ENCODE data around the gene ZFAND6.

ZFAND6 gene

GRCh38 chr15:80171787-80172186 lies 112.3 kb downstream of the ZFAND6 start:
- DNase-seq, result no peak

GRCh38 chr15:80172401-80172800 lies 112.9 kb downstream of the ZFAND6 start:
- DNase-seq, result no peak

DNA sequence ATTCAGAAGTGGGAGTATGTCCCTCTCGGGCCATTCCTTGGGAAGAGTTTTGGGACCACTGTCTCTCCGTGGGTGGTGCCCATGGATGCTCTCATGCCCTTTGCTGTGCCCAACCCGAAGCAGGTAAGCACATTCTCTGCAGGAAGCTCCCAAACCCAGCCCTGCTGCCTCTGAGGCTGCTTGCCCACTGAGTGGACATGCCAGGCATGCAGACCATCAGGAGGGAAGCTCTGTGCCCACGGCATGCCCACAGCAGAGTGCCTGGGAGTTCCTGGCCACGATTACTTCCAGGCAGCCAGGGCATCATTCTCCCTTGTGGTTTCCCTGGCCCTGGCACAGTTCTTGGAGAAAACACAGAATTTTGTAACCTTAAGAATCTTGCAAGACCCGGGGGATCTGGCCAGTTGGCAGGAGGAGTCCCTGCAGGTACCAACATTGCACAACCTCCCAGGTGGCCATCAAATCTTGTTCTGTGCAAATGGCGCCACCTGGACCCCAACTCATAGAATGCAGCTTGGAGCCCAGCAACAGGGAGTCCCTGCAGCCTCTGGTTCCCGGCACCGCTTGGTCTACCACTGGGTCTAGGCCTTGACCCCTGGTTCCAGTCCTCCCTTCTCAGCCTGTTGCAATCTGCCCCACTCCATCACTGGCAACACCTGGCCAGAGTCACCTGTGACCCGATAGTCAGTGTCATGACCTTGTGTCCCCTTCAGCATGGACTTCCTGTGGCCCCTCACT lies 113.7 kb downstream of the ZFAND6 start:
- peak in 5 of 14 donors; percentile 10 to 50 (median 32) for DNase-seq

GRCh38 chr15:80174017-80174746 lies 114.7 kb downstream of the ZFAND6 start:
- peak in 1 of 14 donors; percentile 16 for DNase-seq

- DNase-seq, result no peak
Observed at GRCh38 chr15:80175436-80175835, 116.0 kb downstream of the ZFAND6 start.

GRCh38 chr15:80176443-80176842 lies 117.0 kb downstream of the ZFAND6 start:
- DNase-seq, result no peak

DNA sequence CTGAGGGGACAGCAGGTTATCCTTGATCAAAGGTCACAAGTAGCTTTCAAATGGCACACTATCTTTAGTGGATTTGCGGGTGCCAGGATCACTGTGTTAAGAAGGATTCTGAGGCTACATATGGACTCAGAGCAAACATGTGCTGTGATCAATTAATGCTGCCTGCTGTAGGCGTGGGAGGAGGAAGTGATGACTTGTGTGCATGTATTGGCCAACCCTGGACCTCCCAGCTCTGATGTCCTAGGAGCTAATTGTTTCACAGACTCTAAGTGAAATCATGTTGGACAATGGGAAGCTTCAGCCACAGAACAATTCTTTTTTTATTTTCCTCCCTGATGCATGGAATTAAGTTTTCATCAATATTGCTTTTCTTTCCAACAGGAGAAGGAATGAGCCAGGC lies 117.7 kb downstream of the ZFAND6 start:
- no peak for DNase-seq

DNA sequence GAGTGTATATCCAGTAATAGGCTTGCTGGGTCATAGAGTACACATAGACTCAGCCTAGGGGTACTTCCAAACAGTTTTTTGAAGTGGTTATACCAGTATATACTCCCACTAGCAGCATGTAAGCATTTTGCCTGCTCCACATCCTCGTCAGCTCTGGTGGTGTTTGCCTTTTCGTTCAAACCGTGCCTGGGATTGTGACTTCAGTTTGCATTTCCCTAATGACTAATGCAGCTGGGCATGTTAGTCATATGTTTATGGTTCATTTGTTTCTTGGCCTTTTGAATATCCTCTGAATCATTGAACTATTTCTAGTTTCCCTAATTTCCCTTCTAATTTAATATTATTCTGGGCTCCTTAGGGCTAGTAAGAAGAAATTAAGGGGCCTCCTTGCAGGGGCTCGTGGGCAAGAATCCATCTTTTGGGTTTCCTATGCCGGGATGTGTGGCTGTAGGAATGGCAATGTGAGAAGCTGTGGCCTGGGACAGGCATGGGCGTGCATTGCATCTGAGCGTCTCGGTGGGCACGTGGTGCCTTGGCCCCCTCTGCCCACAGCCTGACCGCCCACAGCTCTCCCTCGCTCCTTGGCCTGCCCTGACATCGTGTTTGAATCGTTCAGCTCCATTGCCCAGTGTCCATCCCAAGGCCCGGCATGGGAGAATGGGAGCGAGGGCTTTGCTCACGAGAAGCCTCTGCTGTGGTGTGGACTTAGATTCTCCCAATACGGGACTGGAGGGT lies 119.7 kb downstream of the ZFAND6 start:
- DNase-seq, result no peak

- no peak for DNase-seq
Observed at GRCh38 chr15:80179935-80180334, 120.5 kb downstream of the ZFAND6 start.

- DNase-seq, result no peak
Observed at GRCh38 chr15:80180468-80180867, 121.0 kb downstream of the ZFAND6 start.

DNA sequence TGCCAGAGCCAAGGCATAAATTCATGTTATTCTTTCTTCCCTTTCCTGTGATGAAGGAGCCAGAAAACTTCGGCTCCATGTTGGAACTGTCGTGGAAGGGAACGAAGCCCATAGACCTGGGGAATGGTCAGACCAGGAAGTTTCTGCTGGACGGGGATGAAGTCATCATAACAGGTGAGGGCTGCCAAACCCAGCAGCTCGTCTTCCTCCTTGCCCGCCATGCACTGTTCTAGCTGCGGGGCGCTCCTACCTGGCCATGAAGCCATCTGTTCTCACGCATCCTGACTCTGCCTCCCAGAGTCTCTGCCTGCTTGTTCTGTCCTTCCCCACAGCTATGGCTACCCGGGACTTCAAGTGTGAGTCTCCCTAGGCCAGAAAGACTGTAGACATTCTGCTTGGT lies 121.5 kb downstream of the ZFAND6 start:
- peak in 2 of 14 donors; percentile 4 to 84 for DNase-seq

GRCh38 chr15:80182611-80183261 lies 123.3 kb downstream of the ZFAND6 start:
- peak in 2 of 14 donors; percentile 3 to 37 for DNase-seq

DNA sequence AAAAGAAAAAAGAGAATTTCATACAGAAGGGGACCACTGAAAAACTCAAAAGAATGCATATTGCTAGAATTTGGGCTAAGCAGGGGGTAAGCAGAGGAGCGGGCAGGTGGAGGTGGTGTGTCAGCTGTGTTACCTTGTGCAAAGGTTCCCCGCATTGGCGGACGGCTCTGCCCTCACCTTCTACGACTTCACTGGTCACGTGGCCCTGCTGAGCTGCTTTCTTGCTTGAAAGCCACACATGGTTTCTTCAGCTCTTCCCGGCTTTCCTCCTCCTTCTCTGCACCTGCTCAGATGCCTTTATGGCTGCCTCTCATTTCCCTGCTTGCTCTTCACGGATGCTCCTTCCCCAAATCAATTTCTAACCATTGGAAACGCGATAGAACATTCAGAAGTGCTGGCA lies 123.8 kb downstream of the ZFAND6 start:
- DNase-seq, result peak in 1 of 14 donors; percentile 38

GRCh38 chr15:80183886-80184285 lies 124.4 kb downstream of the ZFAND6 start:
- peak in 1 of 14 donors; percentile 24 for DNase-seq

GRCh38 chr15:80184554-80184953 lies 125.1 kb downstream of the ZFAND6 start:
- no peak for DNase-seq

DNA sequence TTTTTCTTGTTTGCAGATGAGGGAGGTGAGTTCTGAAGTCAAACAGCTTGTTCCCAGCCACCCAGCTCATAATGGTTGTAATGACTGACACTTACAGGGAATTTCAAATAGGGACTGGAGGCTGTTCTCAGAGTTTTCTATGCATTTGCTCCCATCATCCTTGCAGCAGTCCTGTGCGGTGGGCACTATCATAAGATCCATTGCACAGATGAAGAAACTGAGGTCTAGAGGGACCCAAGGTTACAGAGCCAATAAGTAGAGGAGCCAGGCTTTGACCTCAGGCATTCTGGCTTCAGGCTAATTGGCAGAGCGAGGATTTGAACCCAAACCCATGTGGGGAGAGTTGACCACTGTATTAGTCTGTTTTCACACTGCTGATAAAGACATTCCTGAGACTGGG lies 125.7 kb downstream of the ZFAND6 start:
- no peak for DNase-seq

GRCh38 chr15:80186066-80186465 lies 126.6 kb downstream of the ZFAND6 start:
- peak in 2 of 14 donors; percentile 10 to 12 for DNase-seq

GRCh38 chr15:80186597-80186996 lies 127.1 kb downstream of the ZFAND6 start:
- DNase-seq, result no peak
